ENCODE results near the gene PSMC6. TPM values are rescaled to one million over a fixed set of nuclear protein-coding genes. Genes with fewer than 3 reads are reported as not detected.

The PSMC6 gene
- total RNA-seq, 1 experiment from 2014 or later: 103 TPM

- no peak overlapping the region for H4K91ac ChIP-seq (ENCODE audit: insufficient read length, low read depth, low read length)
- Mint-ChIP-seq H3K4me1 (no peaks in the 10 kb centered on the region), H3K27me3 (ENCODE audit: low read depth) (no peaks in the 10 kb centered on the region), H3K9me3 (no peaks in the 10 kb centered on the region), H3K4me3 (no peak overlapping the region), H3K27ac (0 out of 7 replicates have a peak overlapping the region, but pooled peaks of 1 of the 3 experiments have one; percentile 12), H3K36me3 (ENCODE audit: insufficient read depth in 1 of 3, low read depth in 3 of 3) (peaks cover 13 to 50% (median 49%) of the 10 kb centered on the region in 3 experiments; a peak in 6 of 7 replicates)
- no peak overlapping the region for H3K23ac ChIP-seq (ENCODE audit: insufficient read length, low read depth, low read length)
- no peak overlapping the region for H2BK5ac ChIP-seq (ENCODE audit: insufficient read length, low read length)
- H3K79me1 ChIP-seq (ENCODE audit: insufficient read depth, low read depth, low read length, poor library complexity, severe bottlenecking): no peaks in the 10 kb centered on the region
- no peak for TF ChIP-seq CTCF (conservative IDR thresholded peaks at IDR 0.05)
- H4K8ac ChIP-seq (replicated peaks; ENCODE audit: insufficient read length, low read depth, low read length): no peak overlapping the region
- no peaks in the 10 kb centered on the region for H3K9me3 ChIP-seq (ENCODE audit: control insufficient read depth, low read depth, low read length)
- H2AK5ac ChIP-seq (ENCODE audit: insufficient read length, low read length): no peak overlapping the region
- no peak overlapping the region for H2BK12ac ChIP-seq (ENCODE audit: insufficient read length, low read depth, low read length)
- H3K4me1 ChIP-seq (ENCODE audit: insufficient read depth, low read length): no peaks in the 10 kb centered on the region
- no peak overlapping the region for H3K4ac ChIP-seq (ENCODE audit: low read depth, low read length)
- H3K4me2 ChIP-seq (ENCODE audit: insufficient read depth, insufficient read length, low read length): no peak overlapping the region
- H2BK15ac ChIP-seq (ENCODE audit: low read depth, low read length): no peak overlapping the region
- H3K27me3 ChIP-seq (ENCODE audit: insufficient read depth, low read length): no peaks in the 10 kb centered on the region
- no peaks in the 10 kb centered on the region for H4K20me1 ChIP-seq (ENCODE audit: control insufficient read depth, insufficient read depth, insufficient read length)
- no peaks in the 10 kb centered on the region for H3K23me2 ChIP-seq (ENCODE audit: insufficient read length, low read depth, low read length, poor library complexity, severe bottlenecking)
- H3K27ac ChIP-seq (ENCODE audit: insufficient read length, low read depth, low read length): no peak overlapping the region
- H3T11ph ChIP-seq (ENCODE audit: low read length): no peak overlapping the region
- H3K79me2 ChIP-seq (ENCODE audit: insufficient read depth, low read length): no peaks in the 10 kb centered on the region
- no peak overlapping the region for H2BK120ac ChIP-seq (ENCODE audit: low read depth, low read length, poor library complexity, severe bottlenecking)
- WGBS (ENCODE audit: extremely low coverage, insufficient read length, low lambda C conversion rate): no CpG with 5 or more reads among the region's 8 CpGs
- H3K56ac ChIP-seq (ENCODE audit: insufficient read length, low read depth, low read length): no peak overlapping the region
- no peak overlapping the region for H3K18ac ChIP-seq (ENCODE audit: insufficient read length, low read depth, low read length)
- H2BK20ac ChIP-seq (ENCODE audit: low read depth, low read length, poor library complexity, severe bottlenecking): no peak overlapping the region
- no peak overlapping the region for H2AFZ ChIP-seq (ENCODE audit: low read length)
- no peak overlapping the region for H3K14ac ChIP-seq (ENCODE audit: insufficient read depth, low read length)
- no peak overlapping the region for H4K5ac ChIP-seq (ENCODE audit: insufficient read length, low read depth, low read length)
- H3K9ac ChIP-seq (ENCODE audit: extremely low read depth, insufficient read length, low read length): no peak overlapping the region
- DNase-seq: no peak
Measured at GRCh38 chr14:52748647-52749292, 41.8 kb downstream of the PSMC6 start.

Data from H9 (cell line).